KOPT-K1 (cell line): ENCODE results near the gene SHLD1.

Experiments used
- H3K27ac ChIP-seq: fragments of 200-600 bp; sonication (generic); 2 replicates; pipeline ENCODE4 v1.5.1; 2016; ENCODE audit warnings: antibody characterized with exemption, mild to moderate bottlenecking, low read depth, low read length; ENCODE audit not compliant: poor library complexity, severe bottlenecking
- H3K36me3 ChIP-seq: fragments of 200-600 bp; sonication (generic); 2 replicates; pipeline ENCODE4 v1.5.1; 2017; ENCODE audit warnings: antibody characterized with exemption, mild to moderate bottlenecking, low read length, moderate library complexity; ENCODE audit not compliant: insufficient read depth
- H3K9me3 ChIP-seq: fragments of 200-600 bp; sonication (generic); 2 replicates; pipeline ENCODE4 v1.5.1; 2017; ENCODE audit warnings: antibody characterized with exemption, low read length, mild to moderate bottlenecking; ENCODE audit not compliant: insufficient read depth, poor library complexity, severe bottlenecking

The SHLD1 gene

GRCh38 chr20:5809495-5809894 is 59.3 kb downstream of the SHLD1 start:
- H3K27ac ChIP-seq: no peak overlapping the region
- H3K36me3 ChIP-seq: no peaks in the 10 kb centered on the region
- H3K9me3 ChIP-seq: no peaks in the 10 kb centered on the region

- Histone ChIP-seq H3K9me3 (no peaks in the 10 kb centered on the region), H3K27ac (no peak overlapping the region), H3K36me3 (no peaks in the 10 kb centered on the region)
Measured at GRCh38 chr20:5810800-5811422, 60.7 kb downstream of the SHLD1 start.

- no peaks in the 10 kb centered on the region for H3K36me3 ChIP-seq
- H3K9me3 ChIP-seq: no peaks in the 10 kb centered on the region
- H3K27ac ChIP-seq: no peak overlapping the region
Measured at GRCh38 chr20:5811746-5812145, 61.5 kb downstream of the SHLD1 start.

- H3K36me3 ChIP-seq: no peaks in the 10 kb centered on the region
- H3K9me3 ChIP-seq: no peaks in the 10 kb centered on the region
- H3K27ac ChIP-seq: no peak overlapping the region
Measured at GRCh38 chr20:5818346-5818681, 68.1 kb downstream of the SHLD1 start.

- H3K36me3 ChIP-seq: no peaks in the 10 kb centered on the region
- H3K27ac ChIP-seq: no peak overlapping the region
- no peaks in the 10 kb centered on the region for H3K9me3 ChIP-seq
Measured at GRCh38 chr20:5820738-5821137, 70.5 kb downstream of the SHLD1 start.

GRCh38 chr20:5821627-5822215 is 71.5 kb downstream of the SHLD1 start:
- H3K36me3 ChIP-seq: no peaks in the 10 kb centered on the region
- no peak overlapping the region for H3K27ac ChIP-seq
- H3K9me3 ChIP-seq: no peaks in the 10 kb centered on the region

GRCh38 chr20:5822569-5822968 is 72.4 kb downstream of the SHLD1 start:
- no peak overlapping the region for H3K27ac ChIP-seq
- no peaks in the 10 kb centered on the region for H3K9me3 ChIP-seq

GRCh38 chr20:5825130-5825719 is 75.0 kb downstream of the SHLD1 start:
- Histone ChIP-seq H3K27ac (no peak overlapping the region), H3K36me3 (no peaks in the 10 kb centered on the region), H3K9me3 (no peaks in the 10 kb centered on the region)

More at GRCh38 chr20:5822569-5822968, 72.4 kb downstream of the SHLD1 start:
- no peaks in the 10 kb centered on the region for H3K36me3 ChIP-seq

GRCh38 chr20:5827098-5827853 is 77.1 kb downstream of the SHLD1 start:
- H3K36me3 ChIP-seq: no peaks in the 10 kb centered on the region
- H3K9me3 ChIP-seq: no peaks in the 10 kb centered on the region
- no peak overlapping the region for H3K27ac ChIP-seq

- Histone ChIP-seq H3K9me3 (no peaks in the 10 kb centered on the region), H3K27ac (no peak overlapping the region), H3K36me3 (no peaks in the 10 kb centered on the region)
Measured at GRCh38 chr20:5827861-5828260, 77.7 kb downstream of the SHLD1 start.

GRCh38 chr20:5829241-5829809 is 79.1 kb downstream of the SHLD1 start:
- no peaks in the 10 kb centered on the region for H3K36me3 ChIP-seq
- no peak overlapping the region for H3K27ac ChIP-seq
- no peaks in the 10 kb centered on the region for H3K9me3 ChIP-seq

- no peaks in the 10 kb centered on the region for H3K36me3 ChIP-seq
Measured at GRCh38 chr20:5831539-5832237, 81.5 kb downstream of the SHLD1 start.

GRCh38 chr20:5833309-5833941 is 83.2 kb downstream of the SHLD1 start:
- H3K9me3 ChIP-seq: no peaks in the 10 kb centered on the region
- no peak overlapping the region for H3K27ac ChIP-seq
- no peaks in the 10 kb centered on the region for H3K36me3 ChIP-seq

More at GRCh38 chr20:5831539-5832237, 81.5 kb downstream of the SHLD1 start:
- H3K27ac ChIP-seq: no peak overlapping the region
- H3K9me3 ChIP-seq: no peaks in the 10 kb centered on the region

GRCh38 chr20:5834436-5835005 is 84.3 kb downstream of the SHLD1 start:
- no peak overlapping the region for H3K27ac ChIP-seq
- H3K36me3 ChIP-seq: no peaks in the 10 kb centered on the region
- no peaks in the 10 kb centered on the region for H3K9me3 ChIP-seq
